ENCODE measurements around the gene CNOT11.

- TF ChIP-seq POLR2A (IDR thresholded peaks at IDR 0.05; ENCODE audit: low read depth, low read length) (no peak), CTCF (conservative IDR thresholded peaks at IDR 0.05; ENCODE audit: low read depth, low read length) (no peak), MXI1 (IDR thresholded peaks at IDR 0.05; ENCODE audit: borderline replicate concordance, low read depth, low read length) (no peak), CEBPB (IDR thresholded peaks at IDR 0.05; ENCODE audit: low read depth, low read length) (no peak), RFX5 (IDR thresholded peaks at IDR 0.05; ENCODE audit: low read depth, low read length) (no peak), NFE2L2 (IDR thresholded peaks at IDR 0.05; ENCODE audit: low read depth, low read length) (no peak), RAD21 (IDR thresholded peaks at IDR 0.05; ENCODE audit: low read length) (no peak), RCOR1 (IDR thresholded peaks at IDR 0.05; ENCODE audit: insufficient replicate concordance, low read length) (no peak), USF2 (IDR thresholded peaks at IDR 0.05; ENCODE audit: low read depth, low read length) (no peak), BHLHE40 (IDR thresholded peaks at IDR 0.05; ENCODE audit: low read depth, low read length) (no peak), SMC3 (IDR thresholded peaks at IDR 0.05; ENCODE audit: low read depth, low read length) (no peak), ELK1 (IDR thresholded peaks at IDR 0.05; ENCODE audit: borderline replicate concordance, low read depth, low read length) (no peak), MAFK (IDR thresholded peaks at IDR 0.05; ENCODE audit: low read depth, low read length) (no peak), MAZ (IDR thresholded peaks at IDR 0.05; ENCODE audit: borderline replicate concordance, low read depth, low read length) (no peak)
These were observed 18.1 kb downstream of the CNOT11 start for GRCh38 chr2:101270700-101271259.
